Measurements from ENCODE around the gene EXOC6.

- TF ChIP-seq POLR2AphosphoS5 (IDR thresholded peaks at IDR 0.05; ENCODE audit: borderline replicate concordance, low read depth, low read length) (no peak), EZH2 (IDR thresholded peaks at IDR 0.05) (no peak)
Measured at GRCh38 chr10:92972886-92973285, 124.6 kb downstream of the EXOC6 start.

Measured in SK-N-MC (cell line).